SJSA1 (cell line): ENCODE measurements around the gene BBOX1. TPM values are rescaled to one million over a fixed set of nuclear protein-coding genes. Genes with fewer than 3 reads are reported as not detected.

Experiments
- DNase-seq, 2 experiments: peaks; one replicate each; pipeline ENCODE4 v3.0.0-alpha.2; 2015 to 2020; ENCODE audit warnings: low spot score in 2 of 2, low read depth in 1 of 2
- H3K27ac ChIP-seq: fragments of 250-450 bp; sonication (Bioruptor Pico); 2 replicates; pipeline ENCODE4 v1.5.1; 2020; ENCODE audit warnings: mild to moderate bottlenecking, moderate library complexity
- H3K27me3 ChIP-seq: fragments of 250-450 bp; sonication (Bioruptor Pico); replicated peaks from 2 replicates; pipeline ENCODE4 v1.5.1; 2020; ENCODE audit warnings: mild to moderate bottlenecking, moderate library complexity
- H3K36me3 ChIP-seq: fragments of 250-450 bp; sonication (Bioruptor Pico); 2 replicates; pipeline ENCODE4 v1.5.1; 2020; ENCODE audit warnings: mild to moderate bottlenecking
- H3K4me1 ChIP-seq: fragments of 250-450 bp; sonication (Bioruptor Pico); replicated peaks from 2 replicates; pipeline ENCODE4 v1.6.1; 2021; ENCODE audit warnings: mild to moderate bottlenecking
- H3K4me3 ChIP-seq: fragments of 250-450 bp; sonication (Bioruptor Pico); 2 replicates; pipeline ENCODE4 v1.5.1; 2020; ENCODE audit warnings: mild to moderate bottlenecking
- H3K9me3 ChIP-seq: fragments of 250-450 bp; sonication (Bioruptor Pico); replicated peaks from 2 replicates; pipeline ENCODE4 v1.5.1; 2020; ENCODE audit warnings: mild to moderate bottlenecking
- total RNA-seq: library from RNA; depleted of rRNA; stranded (reverse); fragments of >200 nt; shearing (Covaris generic); gene quantifications from 2 replicates; pipeline ENCODE4 v1.2.3, GENCODE V29; 2014

BBOX1 gene
- total RNA-seq, 1 experiment from 2014 or later = not detected

- DNase-seq = no peak
- no peak overlapping the region for H3K4me3 ChIP-seq
- no peaks in the 10 kb centered on the region for H3K36me3 ChIP-seq
- H3K27me3 ChIP-seq = no peaks in the 10 kb centered on the region
- H3K9me3 ChIP-seq = no peaks in the 10 kb centered on the region
- H3K27ac ChIP-seq = no peak overlapping the region
- H3K4me1 ChIP-seq = no peaks in the 10 kb centered on the region
These were observed 705 bp downstream of the BBOX1 start for GRCh38 chr11:27041141-27041899.

- H3K4me3 ChIP-seq = no peak overlapping the region
- no peaks in the 10 kb centered on the region for H3K27me3 ChIP-seq
- H3K27ac ChIP-seq = no peak overlapping the region
- DNase-seq = no peak
- H3K4me1 ChIP-seq = no peaks in the 10 kb centered on the region
- no peaks in the 10 kb centered on the region for H3K9me3 ChIP-seq
- no peaks in the 10 kb centered on the region for H3K36me3 ChIP-seq
These were observed 6.3 kb downstream of the BBOX1 start for GRCh38 chr11:27046956-27047355.

GRCh38 chr11:27052668-27053067, 12.1 kb downstream of the BBOX1 start:
- no peaks in the 10 kb centered on the region for H3K4me1 ChIP-seq
- H3K4me3 ChIP-seq = no peak overlapping the region
- no peaks in the 10 kb centered on the region for H3K36me3 ChIP-seq
- no peaks in the 10 kb centered on the region for H3K27me3 ChIP-seq
- no peaks in the 10 kb centered on the region for H3K9me3 ChIP-seq
- DNase-seq = no peak
- no peak overlapping the region for H3K27ac ChIP-seq

- peak; percentile 50 for DNase-seq
- H3K4me3 ChIP-seq = no peak overlapping the region
- H3K4me1 ChIP-seq = no peaks in the 10 kb centered on the region
- H3K36me3 ChIP-seq = no peaks in the 10 kb centered on the region
- no peaks in the 10 kb centered on the region for H3K9me3 ChIP-seq
- H3K27ac ChIP-seq = no peak overlapping the region
- no peaks in the 10 kb centered on the region for H3K27me3 ChIP-seq
These were observed 14.6 kb downstream of the BBOX1 start for GRCh38 chr11:27055065-27055682.

- Histone ChIP-seq H3K9me3 (no peaks in the 10 kb centered on the region), H3K4me1 (no peaks in the 10 kb centered on the region), H3K36me3 (no peaks in the 10 kb centered on the region), H3K27ac (no peak overlapping the region), H3K4me3 (no peak overlapping the region), H3K27me3 (no peaks in the 10 kb centered on the region)
- DNase-seq = no peak
These were observed 16.6 kb downstream of the BBOX1 start for GRCh38 chr11:27057091-27057780.

GRCh38 chr11:27058456-27058855, 17.8 kb downstream of the BBOX1 start:
- H3K36me3 ChIP-seq = no peaks in the 10 kb centered on the region
- H3K4me1 ChIP-seq = no peaks in the 10 kb centered on the region
- H3K9me3 ChIP-seq = no peaks in the 10 kb centered on the region
- no peak overlapping the region for H3K27ac ChIP-seq
- DNase-seq = no peak
- no peak overlapping the region for H3K4me3 ChIP-seq
- H3K27me3 ChIP-seq = no peaks in the 10 kb centered on the region

- Histone ChIP-seq H3K9me3 (no peaks in the 10 kb centered on the region), H3K36me3 (no peaks in the 10 kb centered on the region), H3K27me3 (no peaks in the 10 kb centered on the region), H3K27ac (no peak overlapping the region), H3K4me3 (no peak overlapping the region), H3K4me1 (no peaks in the 10 kb centered on the region)
- DNase-seq = no peak
These were observed 18.8 kb downstream of the BBOX1 start for GRCh38 chr11:27059431-27059830.

- Histone ChIP-seq H3K27ac (no peak overlapping the region), H3K9me3 (no peaks in the 10 kb centered on the region), H3K4me1 (no peaks in the 10 kb centered on the region), H3K27me3 (no peaks in the 10 kb centered on the region), H3K4me3 (no peak overlapping the region), H3K36me3 (no peaks in the 10 kb centered on the region)
- DNase-seq = no peak
These were observed 20.3 kb downstream of the BBOX1 start for GRCh38 chr11:27060816-27061460.

- no peak overlapping the region for H3K4me3 ChIP-seq
- no peaks in the 10 kb centered on the region for H3K27me3 ChIP-seq
- no peak for DNase-seq
- H3K27ac ChIP-seq = no peak overlapping the region
- no peaks in the 10 kb centered on the region for H3K36me3 ChIP-seq
- no peaks in the 10 kb centered on the region for H3K9me3 ChIP-seq
- H3K4me1 ChIP-seq = no peaks in the 10 kb centered on the region
These were observed 20.8 kb downstream of the BBOX1 start for GRCh38 chr11:27061461-27061821.

GRCh38 chr11:27064086-27064485, 23.5 kb downstream of the BBOX1 start:
- H3K4me3 ChIP-seq = no peak overlapping the region
- H3K4me1 ChIP-seq = no peaks in the 10 kb centered on the region
- H3K36me3 ChIP-seq = no peaks in the 10 kb centered on the region
- H3K27me3 ChIP-seq = no peaks in the 10 kb centered on the region
- DNase-seq = no peak
- H3K9me3 ChIP-seq = no peaks in the 10 kb centered on the region
- no peak overlapping the region for H3K27ac ChIP-seq

GRCh38 chr11:27075192-27075591, 34.6 kb downstream of the BBOX1 start:
- Histone ChIP-seq H3K9me3 (no peaks in the 10 kb centered on the region), H3K36me3 (no peaks in the 10 kb centered on the region), H3K4me3 (no peak overlapping the region), H3K4me1 (no peaks in the 10 kb centered on the region), H3K27ac (no peak overlapping the region), H3K27me3 (no peaks in the 10 kb centered on the region)
- DNase-seq = no peak

GRCh38 chr11:27075655-27076054, 35.0 kb downstream of the BBOX1 start:
- Histone ChIP-seq H3K36me3 (no peaks in the 10 kb centered on the region), H3K27ac (no peak overlapping the region), H3K4me3 (no peak overlapping the region), H3K4me1 (no peaks in the 10 kb centered on the region), H3K27me3 (no peaks in the 10 kb centered on the region), H3K9me3 (no peaks in the 10 kb centered on the region)
- no peak for DNase-seq

GRCh38 chr11:27076121-27076589, 35.5 kb downstream of the BBOX1 start:
- Histone ChIP-seq H3K27me3 (no peaks in the 10 kb centered on the region), H3K9me3 (no peaks in the 10 kb centered on the region), H3K27ac (no peak overlapping the region), H3K4me1 (no peaks in the 10 kb centered on the region), H3K36me3 (no peaks in the 10 kb centered on the region), H3K4me3 (no peak overlapping the region)
- no peak for DNase-seq

- Histone ChIP-seq H3K36me3 (no peaks in the 10 kb centered on the region), H3K27me3 (no peaks in the 10 kb centered on the region), H3K4me3 (no peak overlapping the region), H3K27ac (no peak overlapping the region), H3K4me1 (no peaks in the 10 kb centered on the region), H3K9me3 (no peaks in the 10 kb centered on the region)
- no peak for DNase-seq
These were observed 40.4 kb downstream of the BBOX1 start for GRCh38 chr11:27081056-27081455.
